GM21515 (cell line): Measurements from ENCODE around the gene GOLT1A.

Source experiments
- ATAC-seq: cut with Tn5 transposase; IDR thresholded peaks from one replicate; pipeline ENCODE4 v1.9.1; 2021; ENCODE audit not compliant: unreplicated experiment

Gene GOLT1A

GRCh38 chr1:204194080-204194479, 19.7 kb downstream of the GOLT1A start:
- ATAC-seq = no peak

DNA sequence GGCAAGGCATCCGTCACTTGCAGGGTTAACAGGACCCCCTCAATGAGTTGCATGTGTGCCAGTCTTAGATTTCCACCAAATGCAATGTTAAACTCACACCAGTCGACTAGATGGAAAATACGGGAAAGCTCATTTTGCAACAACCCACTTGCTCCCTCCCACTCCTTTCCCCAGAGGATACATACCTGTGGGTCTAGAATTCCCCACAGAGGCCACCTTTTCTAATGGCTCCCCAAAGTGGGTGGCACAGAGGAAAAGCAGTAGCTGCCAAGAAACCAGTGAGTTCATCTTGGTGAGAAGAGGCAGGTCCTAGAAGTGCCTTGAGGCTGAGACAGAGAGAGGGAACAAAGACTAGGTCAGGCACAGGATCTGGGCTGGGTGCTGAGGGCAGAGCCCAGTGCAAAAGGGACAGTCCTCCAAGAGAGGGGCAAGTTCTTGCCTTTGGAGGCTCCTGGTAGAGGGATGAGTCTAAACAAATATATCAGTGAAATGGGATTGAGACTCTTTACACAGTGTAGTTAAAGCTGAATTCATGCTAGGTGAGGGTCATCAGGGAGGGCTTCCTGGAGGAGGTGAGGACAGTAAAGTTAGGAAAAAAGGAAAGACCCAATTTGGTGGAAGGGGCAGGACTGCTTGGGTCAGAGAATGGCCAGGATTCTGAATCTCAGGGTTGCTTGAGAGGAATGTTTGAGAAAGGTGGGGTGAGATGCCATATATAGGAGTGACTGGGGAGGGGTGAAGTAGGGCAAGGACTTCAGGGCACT, 21.0 kb downstream of the GOLT1A start:
- no peak for ATAC-seq

GRCh38 chr1:204192046-204192445, 21.7 kb downstream of the GOLT1A start:
- ATAC-seq = no peak

DNA sequence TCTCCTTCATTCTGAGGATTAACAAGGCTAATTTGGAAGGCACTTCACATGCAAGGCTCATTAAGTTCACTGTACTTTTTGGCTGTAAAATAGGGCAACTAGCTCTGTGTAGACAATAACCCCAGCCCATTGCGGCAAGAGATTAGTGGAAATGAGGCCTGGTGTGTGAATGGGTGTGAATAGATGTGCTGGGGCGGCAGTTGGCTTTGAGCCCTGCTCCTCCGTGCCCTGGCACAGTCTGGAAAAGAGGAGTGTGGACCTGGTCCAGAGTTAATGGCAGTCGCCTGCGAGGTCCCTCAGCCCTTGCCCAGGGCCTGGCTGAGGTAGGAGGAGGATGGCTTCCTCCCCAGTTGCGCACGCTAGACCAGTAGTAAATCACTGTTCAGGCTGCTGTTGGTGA, 22.3 kb downstream of the GOLT1A start:
- ATAC-seq = no peak

GRCh38 chr1:204190212-204191211, 23.3 kb downstream of the GOLT1A start:
- no peak for ATAC-seq

DNA sequence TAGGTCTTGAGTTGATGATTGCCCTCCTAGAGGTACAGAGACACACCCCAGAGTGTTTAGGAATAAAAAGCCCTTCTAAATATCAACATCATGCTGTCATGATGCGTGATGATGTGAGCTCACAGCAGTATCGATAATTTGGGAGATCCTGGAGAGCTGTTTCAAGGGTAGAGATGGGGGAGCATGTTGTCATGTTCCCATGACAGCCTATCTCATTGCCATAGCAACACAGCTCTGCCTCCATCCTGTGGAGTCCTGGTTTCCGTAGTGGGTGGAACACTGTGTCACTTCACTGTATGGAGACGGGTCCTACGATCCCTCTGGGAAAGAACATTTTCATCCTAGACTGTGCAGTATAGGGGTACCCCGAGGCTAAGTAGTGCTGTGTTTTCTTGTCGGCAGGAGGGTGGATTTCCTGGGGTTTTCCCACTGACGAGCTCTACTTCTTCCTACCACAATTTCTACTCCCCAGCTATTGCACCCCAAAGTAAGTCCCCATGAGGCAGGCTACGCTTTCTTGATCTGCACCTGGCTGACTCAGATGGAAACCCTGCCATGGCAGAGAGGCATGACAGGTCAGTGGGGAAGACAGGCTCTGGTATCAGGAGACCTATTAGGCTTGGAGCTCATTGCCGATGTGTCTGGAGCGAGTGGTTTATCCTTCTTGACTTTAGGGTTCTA, 24.7 kb downstream of the GOLT1A start:
- no peak for ATAC-seq

DNA sequence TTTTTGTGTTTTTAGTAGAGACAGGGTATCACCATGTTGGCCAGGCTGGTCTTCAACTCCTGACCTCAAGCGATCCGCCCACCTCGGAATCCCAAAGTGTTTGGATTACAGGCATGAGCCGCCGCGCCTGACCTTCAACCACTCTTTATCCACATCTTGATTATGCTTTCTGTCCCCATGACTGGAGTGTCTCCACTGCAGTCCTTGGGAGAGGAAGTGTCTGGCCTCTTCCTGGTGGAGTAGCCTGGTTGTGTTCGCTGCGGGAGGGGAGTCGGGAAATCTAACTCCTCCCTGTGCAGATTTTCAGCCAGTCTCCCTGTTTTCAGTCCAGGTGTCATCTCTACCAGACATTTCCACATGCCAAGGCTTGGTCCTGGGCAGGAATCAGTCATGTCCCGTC, 27.2 kb downstream of the GOLT1A start:
- ATAC-seq = no peak

GRCh38 chr1:204181116-204181515, 32.7 kb downstream of the GOLT1A start:
- no peak for ATAC-seq

- no peak for ATAC-seq
Measured at GRCh38 chr1:204180133-204180532, 33.7 kb downstream of the GOLT1A start.

- ATAC-seq = no peak
Measured at GRCh38 chr1:204178487-204179281, 35.1 kb downstream of the GOLT1A start.

DNA sequence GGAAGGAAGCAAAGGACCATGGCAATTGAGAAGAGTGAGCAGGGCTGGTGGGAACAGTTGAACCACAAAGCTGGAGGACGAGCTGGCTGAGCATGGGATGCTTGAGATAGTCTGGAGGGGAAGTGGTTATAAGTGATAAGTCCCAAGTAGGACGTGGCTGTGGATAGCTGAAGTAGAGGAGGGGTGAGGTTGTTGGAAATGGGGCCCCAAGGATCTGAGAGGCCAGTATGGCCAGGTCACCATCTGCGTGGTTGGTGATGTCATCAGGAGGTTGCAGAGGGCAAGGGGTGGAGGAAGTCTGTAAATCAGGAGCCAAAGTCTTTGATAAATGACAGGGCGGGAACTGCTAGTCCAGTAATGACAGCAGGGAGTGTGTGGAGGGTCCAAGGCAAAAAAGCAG, 36.7 kb downstream of the GOLT1A start:
- ATAC-seq = no peak

GRCh38 chr1:204176049-204176448, 37.7 kb downstream of the GOLT1A start:
- ATAC-seq = no peak

- no peak for ATAC-seq
Measured at GRCh38 chr1:204174958-204175357, 38.8 kb downstream of the GOLT1A start.

- no peak for ATAC-seq
Measured at GRCh38 chr1:204172404-204173029, 41.3 kb downstream of the GOLT1A start.

GRCh38 chr1:204171751-204172178, 42.0 kb downstream of the GOLT1A start:
- ATAC-seq = no peak

DNA sequence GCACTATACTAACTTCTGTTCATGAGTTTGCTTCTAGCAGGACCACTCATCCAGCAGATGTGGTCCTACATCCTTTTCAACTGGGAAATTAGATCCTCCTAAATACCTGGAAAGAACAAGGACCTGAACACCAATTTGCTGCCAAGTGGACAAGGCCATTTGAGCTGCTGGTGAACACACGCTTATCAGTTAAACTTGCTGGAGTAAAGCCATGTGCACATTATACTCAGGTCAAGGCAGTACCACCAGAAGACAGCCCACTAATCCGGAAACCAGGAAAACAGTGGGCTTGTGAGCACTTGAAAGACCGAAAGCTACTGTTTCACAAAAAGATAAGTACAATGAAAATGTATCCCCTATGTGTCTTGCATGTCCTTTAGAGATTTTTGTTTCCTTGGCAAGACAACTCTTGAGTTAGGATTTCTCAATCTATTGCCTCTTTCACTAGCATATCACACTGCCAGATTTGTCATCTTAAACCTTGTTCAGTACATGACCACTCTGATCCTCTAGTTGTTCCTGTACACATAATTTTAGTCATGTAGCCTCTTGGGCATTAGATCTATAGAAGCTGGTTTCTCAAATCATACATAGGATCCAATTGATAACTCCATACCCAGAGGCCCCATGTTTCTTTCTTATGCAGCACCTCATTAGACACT, 43.2 kb downstream of the GOLT1A start:
- ATAC-seq = no peak

DNA sequence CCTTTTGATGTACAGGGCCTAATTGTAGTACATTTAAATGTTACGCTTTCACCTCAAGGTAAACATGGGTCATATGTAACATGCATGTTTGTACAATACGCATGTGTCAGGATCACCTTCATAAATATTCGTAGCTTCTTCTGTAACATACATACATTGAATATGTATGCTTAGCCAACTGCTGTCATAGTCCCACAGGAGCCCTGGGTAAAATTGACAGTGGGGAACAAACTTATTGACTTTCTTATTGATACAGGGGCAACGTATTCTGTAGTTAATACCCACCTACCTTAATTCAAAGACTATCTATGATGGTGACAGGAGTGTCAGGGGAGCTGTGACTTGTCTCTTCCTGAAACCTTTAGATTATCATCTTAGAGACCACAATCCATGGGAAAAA, 43.9 kb downstream of the GOLT1A start:
- no peak for ATAC-seq

DNA sequence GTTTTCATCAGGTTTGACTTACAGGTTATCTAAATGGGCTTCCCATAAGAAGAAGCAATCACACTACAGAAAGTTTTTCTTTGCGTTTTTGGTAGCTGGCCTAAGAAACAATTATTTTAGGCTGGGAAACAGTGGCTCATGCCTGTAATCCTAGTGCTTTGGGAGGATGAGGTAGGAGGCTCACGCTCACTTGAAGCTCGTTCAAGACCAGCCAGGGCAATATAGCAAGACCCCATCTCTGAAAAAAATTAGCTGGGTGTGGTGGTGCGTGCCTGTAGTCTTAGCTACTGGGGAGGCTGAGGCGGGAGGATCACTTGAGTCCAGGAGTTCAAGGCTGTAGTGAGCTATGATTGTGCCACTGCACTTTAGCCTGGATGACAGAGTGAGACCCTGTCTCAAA, 46.1 kb downstream of the GOLT1A start:
- no peak for ATAC-seq

GRCh38 chr1:204166219-204166618, 47.6 kb downstream of the GOLT1A start, which contains the start of gene REN:
Gene REN (minus strand): TSS chr1:204166337. CDS start chr1:204166293, 44 bp downstream.
- no peak for ATAC-seq
